ENCODE measurements around the gene KRT5.

The KRT5 gene

GRCh38 chr12:52535574-52535973 lies 15.4 kb upstream of the KRT5 start:
- no peak for DNase-seq

DNA sequence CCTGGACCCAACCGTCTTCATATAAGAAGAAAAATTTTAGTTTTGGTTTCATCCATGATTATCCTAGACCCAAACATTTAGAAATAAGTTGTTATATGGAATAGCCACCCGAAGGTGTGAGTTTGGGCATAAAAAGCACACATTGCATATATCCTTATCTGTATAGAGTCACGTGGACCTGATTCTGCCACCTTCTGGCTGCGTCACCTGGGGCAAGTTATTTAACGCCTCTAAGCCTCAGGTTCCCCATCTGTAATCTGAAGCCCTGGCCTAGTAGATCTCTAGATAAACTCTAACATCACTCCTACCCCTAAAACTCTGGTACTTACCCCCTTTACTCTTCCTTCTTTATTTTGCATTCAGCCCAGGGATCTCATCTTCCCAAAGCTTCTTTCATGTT lies 14.3 kb upstream of the KRT5 start:
- DNase-seq = no peak

DNA sequence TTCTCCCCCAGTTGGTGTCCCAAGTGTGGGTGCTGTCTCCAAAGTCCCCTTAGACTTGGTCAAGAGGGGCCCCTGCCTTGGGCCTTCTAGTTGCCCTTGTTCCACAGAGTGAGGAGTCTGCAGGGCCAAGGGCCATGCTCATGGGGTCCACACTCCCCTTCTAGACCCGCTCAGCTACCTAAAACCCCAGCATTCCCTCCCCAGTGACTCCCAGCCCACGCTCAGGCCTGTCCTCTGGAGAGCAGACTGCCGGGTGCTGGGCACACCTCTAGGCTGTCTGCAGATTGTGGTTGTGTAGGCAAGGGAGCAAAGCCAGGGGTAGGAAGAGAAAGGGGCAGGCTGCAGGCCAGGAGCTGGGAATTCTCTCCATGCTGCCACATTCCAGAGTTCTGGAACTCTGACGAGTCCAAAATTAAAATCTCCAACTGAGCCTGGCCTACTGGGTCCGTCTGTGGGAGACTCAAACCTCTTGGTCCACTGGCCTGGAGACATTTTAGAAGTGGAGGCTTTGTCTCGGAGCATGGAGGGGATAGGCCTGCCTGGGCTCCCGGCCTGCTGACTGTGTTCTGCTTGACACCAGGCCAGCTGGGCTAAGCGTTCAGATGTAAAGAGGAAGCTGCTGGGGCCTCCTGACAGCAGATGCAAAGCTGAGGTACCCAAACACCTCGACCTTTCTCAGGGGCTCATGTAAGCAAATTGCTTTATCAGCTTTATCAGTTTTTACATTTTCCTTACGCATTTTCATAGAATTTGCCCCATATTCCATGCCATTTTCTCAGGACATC lies 13.7 kb upstream of the KRT5 start:
- no peak for DNase-seq

DNA sequence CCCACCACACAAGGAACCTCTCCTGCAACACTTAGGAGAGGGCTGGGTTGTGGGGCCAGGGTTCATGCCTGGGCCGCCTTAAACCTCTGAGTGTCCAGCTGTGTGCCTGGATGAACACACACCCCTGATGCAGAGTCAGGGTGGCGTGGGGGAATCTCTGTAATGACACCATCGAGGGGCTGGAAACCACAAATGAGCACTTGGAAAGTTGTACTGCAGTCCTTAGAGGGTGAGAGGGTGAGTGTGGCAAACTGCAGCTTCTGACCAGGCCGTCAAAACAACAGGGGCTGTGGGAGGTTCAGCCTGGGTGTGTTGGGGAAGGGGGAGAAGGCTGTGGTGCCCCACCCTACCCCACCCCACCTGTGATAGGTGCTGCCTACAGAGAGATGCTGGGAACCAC lies 12.4 kb upstream of the KRT5 start:
- DNase-seq = no peak

GRCh38 chr12:52531566-52532300 lies 11.5 kb upstream of the KRT5 start:
- no peak for DNase-seq

DNA sequence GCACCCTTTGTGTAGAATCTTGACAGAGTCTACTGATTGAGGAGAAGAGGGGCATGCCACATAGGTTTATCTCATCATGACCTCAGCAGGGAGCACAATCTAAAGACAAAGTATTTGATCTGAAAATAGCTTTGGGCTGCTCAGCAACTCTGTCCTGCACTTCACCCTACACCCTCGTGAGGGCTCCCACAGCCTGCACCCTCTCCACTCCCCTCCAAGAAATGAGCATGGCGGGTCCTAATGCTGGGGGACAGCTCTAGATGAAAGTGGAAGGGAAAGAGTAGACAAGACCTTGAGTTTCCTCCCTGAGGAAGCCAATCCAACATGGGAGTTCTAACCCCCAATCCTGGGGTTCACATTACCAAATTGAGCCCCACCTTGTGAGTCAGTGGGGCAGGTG lies 10.7 kb upstream of the KRT5 start:
- DNase-seq = no peak

DNA sequence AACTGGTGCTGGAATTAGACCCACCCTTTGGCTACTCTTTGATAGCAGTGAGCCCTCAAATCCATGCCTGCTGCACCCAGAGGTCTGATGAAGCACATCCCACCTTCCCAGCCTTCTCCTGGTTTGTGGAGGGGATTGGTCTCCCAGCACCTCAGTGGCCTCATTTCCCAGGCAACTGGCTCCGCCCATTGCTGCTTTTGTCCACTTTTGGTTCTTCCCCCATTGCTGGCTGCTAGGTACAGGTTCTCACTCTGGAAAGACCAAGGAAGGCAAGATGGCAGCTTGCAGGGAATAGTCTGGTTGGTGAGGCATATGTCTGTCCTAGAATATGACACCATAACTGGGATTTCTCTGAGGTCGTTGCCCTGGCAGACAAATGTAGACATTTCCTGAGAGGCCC lies 10.2 kb upstream of the KRT5 start:
- no peak for DNase-seq

- DNase-seq = no peak
Measured at GRCh38 chr12:52529846-52530245, 9.7 kb upstream of the KRT5 start.

- no peak for DNase-seq
Measured at GRCh38 chr12:52529417-52529816, 9.2 kb upstream of the KRT5 start.

GRCh38 chr12:52528641-52529143 lies 8.5 kb upstream of the KRT5 start:
- DNase-seq = no peak

GRCh38 chr12:52527121-52527800 lies 7.1 kb upstream of the KRT5 start:
- no peak for DNase-seq

DNA sequence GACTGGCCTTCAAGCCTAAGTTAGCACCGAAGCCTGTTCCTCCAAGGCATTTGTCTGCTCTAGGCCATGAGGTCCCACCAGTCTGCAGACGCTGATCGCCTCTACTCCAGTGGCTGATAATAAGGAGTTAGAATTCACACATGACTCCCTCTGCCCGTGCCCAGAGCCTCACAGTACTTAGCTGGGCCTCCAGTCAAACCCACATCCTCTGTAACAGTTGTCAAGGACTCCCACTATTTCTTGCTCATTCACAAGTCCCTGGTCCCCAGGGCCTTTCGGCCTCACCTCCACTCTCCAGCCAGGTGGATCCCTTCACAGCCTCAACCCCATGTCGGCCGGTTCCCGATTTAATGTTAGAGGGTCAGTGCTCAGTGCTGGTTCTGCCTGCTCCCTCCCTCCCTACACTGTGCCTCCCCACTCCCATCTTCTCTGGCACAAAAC lies 6.3 kb upstream of the KRT5 start:
- no peak for DNase-seq

DNA sequence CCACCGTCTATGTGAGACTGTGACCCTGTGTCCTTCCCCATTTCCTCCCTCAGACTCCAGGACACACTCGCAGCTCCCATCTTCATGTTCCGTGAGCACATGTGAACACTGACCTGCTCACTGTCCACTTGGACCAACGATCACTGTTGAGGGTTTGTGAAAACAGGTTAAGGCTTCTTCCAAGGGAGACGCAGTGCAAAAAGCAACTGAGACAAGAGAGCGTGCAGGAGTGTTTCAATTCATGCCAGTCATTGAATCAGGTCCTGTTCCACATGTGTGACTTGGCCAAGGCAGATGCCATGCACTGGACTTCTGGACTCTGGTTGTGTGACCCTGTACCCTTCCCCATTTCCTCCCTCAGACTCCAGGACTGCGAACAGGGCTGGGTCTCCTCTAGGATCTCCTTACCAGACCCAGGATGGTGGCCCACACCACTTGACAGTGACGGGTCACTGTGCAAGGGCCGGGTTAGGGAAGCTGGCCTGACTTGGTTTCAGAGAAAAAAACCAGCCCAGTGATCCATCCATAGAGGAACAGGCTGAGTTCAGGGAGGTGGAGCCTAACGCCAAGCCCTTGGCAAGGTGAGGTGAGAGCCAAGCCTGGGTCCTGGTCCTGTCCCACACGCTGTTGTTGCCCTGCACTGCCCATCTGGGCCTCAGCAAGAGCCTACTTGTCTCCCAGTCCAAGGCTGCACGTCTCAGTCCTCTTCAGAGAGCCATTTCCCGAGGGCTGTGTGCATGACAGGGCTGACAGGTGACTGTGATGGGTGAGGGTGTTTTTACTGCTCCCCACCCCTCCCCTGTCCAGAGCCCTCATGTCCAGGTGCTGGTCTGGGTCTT lies 5.7 kb upstream of the KRT5 start:
- no peak for DNase-seq

- DNase-seq = no peak
Measured at GRCh38 chr12:52524898-52525591, 4.9 kb upstream of the KRT5 start.

- DNase-seq = no peak
Measured at GRCh38 chr12:52524241-52524897, 4.2 kb upstream of the KRT5 start.

- DNase-seq = no peak
Measured at GRCh38 chr12:52523824-52524223, 3.6 kb upstream of the KRT5 start.

DNA sequence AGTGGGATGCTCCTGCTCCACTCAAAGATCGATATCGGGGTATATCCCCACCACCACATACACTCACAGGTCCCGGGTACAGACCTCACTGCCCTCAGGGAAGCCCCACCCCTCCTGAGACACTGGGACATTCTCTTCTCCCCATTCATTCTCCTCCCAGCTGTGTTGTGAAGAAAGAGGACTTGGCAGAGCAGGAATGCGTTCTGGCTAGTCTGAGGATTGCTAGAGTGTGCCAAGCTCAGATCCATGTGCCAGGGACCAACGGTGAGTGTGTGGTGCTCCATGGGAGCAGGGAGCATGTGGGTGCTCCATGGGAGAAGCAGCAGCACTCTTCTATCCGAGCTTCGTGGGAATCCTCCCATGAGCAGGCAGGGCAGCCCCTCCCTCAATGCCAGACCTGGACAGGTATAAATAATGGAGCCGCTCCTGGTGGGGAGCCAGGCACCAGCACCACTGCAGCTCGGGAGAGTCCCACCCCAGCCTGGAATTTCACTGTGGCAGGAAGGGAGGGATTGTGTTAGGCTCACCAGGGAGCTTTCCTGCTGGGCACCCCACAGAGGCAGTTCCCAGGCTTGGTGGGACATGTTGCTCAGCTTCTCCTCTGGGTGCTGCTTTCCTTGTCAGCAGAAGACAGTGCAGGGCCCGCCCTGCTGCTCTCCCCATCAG lies 2.3 kb upstream of the KRT5 start:
- no peak for DNase-seq

- DNase-seq = no peak
Measured at GRCh38 chr12:52521568-52522266, 1.5 kb upstream of the KRT5 start.

GRCh38 chr12:52521175-52521567 lies 977 bp upstream of the KRT5 start:
- no peak for DNase-seq

DNA sequence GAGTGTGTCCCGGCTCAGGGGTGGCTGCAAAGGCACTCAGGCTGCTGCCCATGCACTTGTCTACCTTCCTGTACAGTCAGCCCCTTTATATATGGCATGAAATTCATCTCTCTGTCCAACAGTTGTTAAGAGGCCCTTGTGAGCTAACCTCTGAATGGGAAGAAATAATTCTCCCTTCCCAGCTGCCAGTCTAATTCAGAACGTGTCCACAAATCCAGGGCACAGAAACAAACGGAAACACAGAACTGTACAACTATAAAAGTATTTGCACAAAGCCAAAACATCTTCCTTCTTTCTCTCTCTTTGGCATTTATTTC lies 849 bp downstream of the KRT5 start:
- DNase-seq = no peak

All from NCI-H1436 (cell line).